Measurements from ENCODE around the gene ROBO1.
"Not testable (repeated sequence)": the region's sequence is repeated elsewhere in the genome, so short reads cannot be mapped to it uniquely, and the experiment has no call there.

ROBO1 gene

DNA sequence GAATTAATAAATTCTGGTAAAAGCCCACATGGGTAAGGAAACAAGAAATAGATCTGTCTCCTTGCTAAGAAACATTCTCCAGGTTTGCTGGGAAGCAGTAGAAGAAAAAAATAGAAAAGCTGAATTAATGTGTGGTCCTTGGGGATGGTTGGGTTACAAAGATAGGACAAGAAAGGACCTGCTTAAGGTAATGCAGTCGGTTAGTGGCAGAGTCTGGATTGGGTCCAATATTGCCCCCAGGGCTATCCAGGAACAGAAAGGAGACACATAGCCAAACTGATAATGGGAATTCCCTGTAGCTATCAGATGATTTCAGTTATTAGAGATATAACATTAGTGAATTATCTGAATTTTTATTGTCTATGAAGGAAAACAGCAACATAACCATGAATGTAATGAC, 584.3 kb downstream of the ROBO1 start:
- Mint-ChIP-seq H3K4me1 (no peaks in the 10 kb centered on the region), H3K4me3 (no peak overlapping the region), H3K36me3 (ENCODE audit: low read depth) (no peaks in the 10 kb centered on the region), H3K27ac (no peak overlapping the region), H3K9me3 (peaks cover 8% of the 10 kb centered on the region), H3K27me3 (no peaks in the 10 kb centered on the region)
- DNase-seq (no peak), ATAC-seq (no peak)

DNA sequence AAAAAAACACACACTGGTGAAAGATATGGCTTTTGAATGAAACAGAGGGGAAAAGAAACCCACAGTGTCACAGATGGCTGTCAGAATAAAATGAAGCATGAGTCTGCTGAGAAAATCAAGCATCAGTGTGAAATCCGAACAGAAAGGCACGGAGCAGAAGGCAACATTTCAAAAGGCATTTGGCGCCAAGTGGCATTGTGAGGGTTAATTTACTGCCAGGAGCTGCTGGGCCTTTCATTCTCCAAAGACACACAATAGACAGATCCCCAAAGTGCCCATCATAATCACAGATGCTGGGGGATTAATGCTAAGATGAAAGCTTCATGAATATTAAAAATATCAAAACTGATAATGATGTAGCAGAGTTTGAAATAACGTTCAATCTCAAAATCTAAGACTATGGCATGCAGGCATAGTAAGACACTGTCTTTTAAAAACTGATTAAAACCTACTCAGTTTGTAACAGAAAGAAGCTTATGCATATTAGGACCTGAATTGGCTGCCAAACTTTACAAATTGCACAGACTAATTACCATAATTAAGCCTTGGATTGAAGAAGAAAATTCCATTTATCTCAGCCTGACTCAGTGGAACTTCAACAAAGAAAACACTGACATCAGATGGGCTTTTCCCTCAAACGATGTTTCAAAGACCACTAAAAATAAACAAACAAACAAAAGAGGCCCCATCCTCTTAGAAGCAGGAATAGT, 589.2 kb downstream of the ROBO1 start:
- no peak overlapping the region for H3K4me3 Mint-ChIP-seq
- peaks cover 8% of the 10 kb centered on the region for H3K9me3 Mint-ChIP-seq
- no peak for DNase-seq
- no peak for ATAC-seq
- no peak overlapping the region for H3K27ac Mint-ChIP-seq
- no peaks in the 10 kb centered on the region for H3K4me1 Mint-ChIP-seq
- H3K27me3 Mint-ChIP-seq: no peaks in the 10 kb centered on the region
- H3K36me3 Mint-ChIP-seq (ENCODE audit: low read depth): no peaks in the 10 kb centered on the region

DNA sequence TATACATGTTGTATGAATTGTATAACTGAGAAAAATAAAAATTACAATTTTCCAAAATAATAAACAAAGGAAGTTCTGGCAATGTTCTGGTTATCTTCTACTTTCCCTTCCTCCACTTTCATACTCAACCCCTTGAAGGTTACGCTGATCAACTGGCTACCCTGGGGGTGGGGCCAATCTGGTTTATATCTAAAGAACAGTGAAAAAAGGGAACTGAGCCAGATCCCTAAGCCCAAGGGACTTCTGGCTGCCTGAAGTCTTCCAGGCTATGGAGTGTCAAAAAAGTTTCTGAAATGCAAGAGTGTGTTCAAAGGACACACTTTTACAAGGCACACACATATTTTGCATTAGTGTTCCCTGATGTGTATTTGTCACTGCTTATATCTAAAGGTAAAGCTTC, 591.9 kb downstream of the ROBO1 start:
- Mint-ChIP-seq H3K36me3 (ENCODE audit: low read depth) (no peaks in the 10 kb centered on the region), H3K27me3 (no peaks in the 10 kb centered on the region), H3K4me1 (no peaks in the 10 kb centered on the region), H3K4me3 (no peak overlapping the region), H3K9me3 (peaks cover 8% of the 10 kb centered on the region), H3K27ac (no peak overlapping the region)
- DNase-seq (no peak), ATAC-seq (no peak)

DNA sequence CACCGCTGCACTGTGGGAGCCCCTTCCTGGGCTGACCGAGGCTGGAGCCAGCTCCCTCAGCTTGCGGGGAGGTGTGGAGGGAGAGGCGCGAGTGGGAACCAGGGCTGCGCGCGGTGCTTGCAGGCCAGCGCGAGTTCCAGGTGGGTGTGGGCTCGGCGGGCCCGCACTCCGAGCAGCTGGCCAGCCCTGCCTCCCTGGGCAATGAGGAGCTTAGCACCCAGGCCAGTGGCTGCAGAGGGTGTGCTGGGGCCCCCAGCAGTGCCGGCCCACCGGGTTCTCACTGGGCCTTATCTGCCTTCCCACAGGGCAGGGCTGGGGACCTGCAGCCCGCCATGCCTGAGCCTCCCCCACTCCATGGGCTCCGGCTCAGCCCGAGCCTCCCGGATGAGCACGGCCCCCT, 594.5 kb downstream of the ROBO1 start:
- H3K9me3 Mint-ChIP-seq; H3K4me3 Mint-ChIP-seq; H3K4me1 Mint-ChIP-seq; H3K36me3 Mint-ChIP-seq (ENCODE audit: low read depth); DNase-seq; ATAC-seq; H3K27me3 Mint-ChIP-seq; H3K27ac Mint-ChIP-seq: not testable (repeated sequence)

DNA sequence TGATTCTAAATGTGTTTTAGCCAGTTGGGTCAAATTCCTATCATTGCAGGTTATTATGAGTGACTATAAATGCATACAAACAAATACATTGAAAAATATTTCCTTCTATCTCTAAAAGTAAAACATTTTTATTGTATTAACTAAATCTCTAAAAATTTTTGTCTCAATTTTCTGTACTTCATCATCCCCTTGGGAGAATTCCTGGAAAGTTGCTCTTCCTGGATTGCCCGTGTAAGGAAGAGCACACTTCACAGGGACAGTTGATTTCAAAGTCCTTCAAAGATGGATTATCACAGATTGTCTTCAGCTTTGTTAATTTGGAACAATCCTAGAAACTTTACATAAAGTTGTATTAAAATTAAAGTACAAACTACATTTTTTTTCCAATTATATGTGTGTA, 595.6 kb downstream of the ROBO1 start:
- no peaks in the 10 kb centered on the region for H3K27me3 Mint-ChIP-seq
- no peak overlapping the region for H3K4me3 Mint-ChIP-seq
- ATAC-seq (no peak), DNase-seq (no peak)
- H3K4me1 Mint-ChIP-seq: no peaks in the 10 kb centered on the region
- H3K27ac Mint-ChIP-seq: no peak overlapping the region
- H3K36me3 Mint-ChIP-seq (ENCODE audit: low read depth): no peaks in the 10 kb centered on the region
- peaks cover under 1% of the 10 kb centered on the region for H3K9me3 Mint-ChIP-seq

DNA sequence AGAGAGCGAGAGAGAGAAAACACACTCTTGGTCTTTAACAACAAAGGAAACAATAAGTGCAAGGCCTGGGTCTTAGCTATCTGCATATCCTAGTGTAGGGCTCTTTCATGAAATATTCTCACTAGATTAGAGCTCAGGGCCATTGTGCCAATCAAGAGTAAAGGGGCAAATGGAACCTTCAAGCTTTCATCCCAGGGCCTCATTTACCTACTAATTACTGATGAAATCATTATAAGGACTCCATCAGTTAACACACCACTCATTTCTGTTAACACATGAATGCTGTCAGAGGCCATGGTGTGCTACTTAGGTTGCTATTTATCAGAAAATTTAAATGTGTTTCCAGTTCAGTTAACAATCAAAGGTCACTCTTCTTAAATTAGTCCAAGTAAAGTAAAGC, 597.8 kb downstream of the ROBO1 start:
- no peak for ATAC-seq
- Mint-ChIP-seq H3K9me3 (peaks cover 8% of the 10 kb centered on the region), H3K27ac (no peak overlapping the region), H3K4me1 (no peaks in the 10 kb centered on the region), H3K27me3 (no peaks in the 10 kb centered on the region), H3K4me3 (no peak overlapping the region), H3K36me3 (ENCODE audit: low read depth) (no peaks in the 10 kb centered on the region)
- DNase-seq: no peak

DNA sequence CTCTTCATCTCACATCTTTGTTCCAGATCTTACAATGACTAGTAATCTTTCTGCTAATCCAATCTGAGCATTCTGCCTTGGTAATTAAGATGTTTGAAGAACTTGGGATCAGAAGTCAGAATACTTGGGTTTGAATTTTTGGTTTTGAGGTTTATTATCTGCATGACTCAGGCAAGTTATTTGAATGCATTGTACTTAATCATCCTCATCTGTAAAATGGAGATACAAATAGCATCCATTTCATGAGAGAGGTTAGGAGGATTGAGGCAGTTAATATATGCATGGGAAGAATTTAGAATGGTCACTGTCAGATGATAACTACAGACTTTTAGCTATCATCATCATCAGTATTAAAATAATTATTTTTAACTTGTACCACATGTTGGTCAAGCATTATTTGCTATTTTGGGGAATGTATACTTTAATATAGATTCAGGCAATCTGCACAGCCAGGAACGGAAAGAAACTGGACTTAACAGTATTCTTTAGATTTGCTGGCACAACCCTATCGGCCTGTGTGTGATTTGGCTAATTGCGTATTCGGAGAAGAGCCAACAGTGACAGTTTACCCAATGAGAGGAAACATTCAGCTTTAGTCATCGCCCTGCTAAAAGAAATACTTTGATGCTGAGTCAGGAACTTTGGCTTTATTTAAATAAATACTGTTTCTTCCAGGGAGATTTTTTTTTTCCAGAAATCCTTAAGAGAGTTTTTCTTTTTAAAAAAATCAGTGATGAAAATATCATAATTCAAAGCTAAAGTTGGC, 600.0 kb downstream of the ROBO1 start:
- Mint-ChIP-seq H3K9me3 (peaks cover 14% of the 10 kb centered on the region), H3K27ac (no peak overlapping the region), H3K36me3 (ENCODE audit: low read depth) (no peaks in the 10 kb centered on the region), H3K4me1 (no peaks in the 10 kb centered on the region), H3K4me3 (no peak overlapping the region), H3K27me3 (no peaks in the 10 kb centered on the region)
- ATAC-seq (no peak), DNase-seq (no peak)

DNA sequence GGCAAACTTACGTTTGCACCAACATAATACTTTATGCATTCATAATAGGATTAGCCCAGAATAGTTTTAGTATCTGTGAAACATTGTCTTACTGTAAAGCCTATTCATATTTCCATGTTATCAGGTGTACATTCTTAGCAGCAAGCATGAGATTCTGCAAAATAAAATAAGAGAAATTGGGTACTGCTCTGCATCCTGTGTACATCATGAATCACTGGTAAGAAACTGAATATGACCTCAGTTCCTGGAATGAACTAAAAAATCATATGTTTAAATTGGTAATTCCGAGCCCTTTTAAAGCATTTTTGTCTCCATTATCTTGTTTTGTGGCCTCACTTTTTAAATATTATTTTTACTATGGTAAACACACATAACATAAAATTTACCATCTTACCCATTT, 605.1 kb downstream of the ROBO1 start:
- H3K36me3 Mint-ChIP-seq (ENCODE audit: low read depth): no peaks in the 10 kb centered on the region
- peaks cover 14% of the 10 kb centered on the region for H3K9me3 Mint-ChIP-seq
- no peaks in the 10 kb centered on the region for H3K4me1 Mint-ChIP-seq
- DNase-seq: no peak
- H3K27ac Mint-ChIP-seq: no peak overlapping the region
- no peaks in the 10 kb centered on the region for H3K27me3 Mint-ChIP-seq
- ATAC-seq: no peak
- H3K4me3 Mint-ChIP-seq: no peak overlapping the region

DNA sequence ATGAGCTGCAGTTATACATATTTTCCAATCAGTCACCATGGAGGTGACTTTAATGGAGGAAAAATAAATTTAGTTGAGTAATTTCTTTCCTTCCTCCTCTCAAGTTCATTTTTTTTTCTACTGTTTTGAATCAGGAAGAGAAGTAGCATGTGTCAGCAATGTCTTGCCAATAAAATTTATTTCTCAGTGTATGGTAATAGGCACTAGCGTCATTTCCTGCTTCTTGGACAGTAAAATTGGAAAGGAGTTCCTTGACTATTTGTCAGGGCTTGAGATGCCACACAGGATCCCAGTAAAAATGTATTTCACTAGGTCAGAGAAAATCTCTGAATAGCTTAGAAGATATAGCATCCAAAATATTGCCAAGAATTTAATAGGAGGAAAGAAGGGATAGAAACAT, 605.9 kb downstream of the ROBO1 start:
- no peaks in the 10 kb centered on the region for H3K4me1 Mint-ChIP-seq
- ATAC-seq: no peak

DNA sequence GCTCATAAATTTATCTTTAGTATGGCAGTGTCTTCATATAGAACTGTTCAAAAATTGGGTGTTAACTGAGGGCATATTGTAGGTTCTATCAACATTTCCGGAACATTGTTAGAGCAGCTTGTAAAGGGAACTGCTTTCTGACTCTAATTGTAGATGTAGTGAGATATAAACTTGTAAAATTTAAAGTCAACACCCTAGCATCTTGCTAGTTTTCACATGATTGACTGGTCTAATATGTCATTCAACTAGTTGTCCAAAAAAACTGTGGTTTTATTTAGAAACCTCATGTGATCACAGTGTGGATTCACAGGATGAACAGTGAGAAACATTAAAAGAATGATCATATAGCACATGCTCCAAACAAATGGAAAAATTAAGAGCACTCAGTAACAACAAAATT, 607.4 kb downstream of the ROBO1 start:
- H3K9me3 Mint-ChIP-seq: peaks cover 13% of the 10 kb centered on the region
- ATAC-seq (no peak), DNase-seq (no peak)
- H3K4me3 Mint-ChIP-seq: no peak overlapping the region
- H3K4me1 Mint-ChIP-seq: no peaks in the 10 kb centered on the region
- H3K27me3 Mint-ChIP-seq: no peaks in the 10 kb centered on the region
- H3K36me3 Mint-ChIP-seq (ENCODE audit: low read depth): no peaks in the 10 kb centered on the region
- no peak overlapping the region for H3K27ac Mint-ChIP-seq

More for the DNA sequence above, 605.9 kb downstream of the ROBO1 start:
- no peak overlapping the region for H3K4me3 Mint-ChIP-seq
- H3K27ac Mint-ChIP-seq: no peak overlapping the region
- no peak for DNase-seq
- H3K36me3 Mint-ChIP-seq (ENCODE audit: low read depth): no peaks in the 10 kb centered on the region
- H3K9me3 Mint-ChIP-seq: peaks cover 14% of the 10 kb centered on the region
- no peaks in the 10 kb centered on the region for H3K27me3 Mint-ChIP-seq

DNA sequence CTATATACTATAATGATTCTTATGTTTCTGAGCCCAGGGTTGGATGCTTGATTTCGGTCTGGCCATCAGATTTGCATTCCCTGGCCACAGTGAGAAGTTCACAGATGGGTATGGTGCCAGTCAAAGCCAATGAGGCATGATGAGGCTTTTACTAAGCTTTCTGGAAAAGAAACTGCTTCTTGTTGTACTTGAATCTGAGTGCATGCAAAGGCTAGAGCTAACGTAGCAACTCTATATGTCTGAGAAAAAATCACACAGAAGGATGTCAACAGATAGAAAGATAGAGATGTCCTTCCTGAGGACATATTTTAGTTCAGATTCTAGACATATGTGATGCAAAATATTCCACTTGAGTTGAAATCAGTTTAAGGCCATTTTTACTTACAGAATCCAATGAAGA, 608.1 kb downstream of the ROBO1 start:
- H3K4me3 Mint-ChIP-seq: no peak overlapping the region
- H3K27ac Mint-ChIP-seq: no peak overlapping the region
- ATAC-seq (no peak), DNase-seq (no peak)
- no peaks in the 10 kb centered on the region for H3K4me1 Mint-ChIP-seq
- H3K27me3 Mint-ChIP-seq: no peaks in the 10 kb centered on the region
- no peaks in the 10 kb centered on the region for H3K36me3 Mint-ChIP-seq (ENCODE audit: low read depth)
- H3K9me3 Mint-ChIP-seq: peaks cover 7% of the 10 kb centered on the region

DNA sequence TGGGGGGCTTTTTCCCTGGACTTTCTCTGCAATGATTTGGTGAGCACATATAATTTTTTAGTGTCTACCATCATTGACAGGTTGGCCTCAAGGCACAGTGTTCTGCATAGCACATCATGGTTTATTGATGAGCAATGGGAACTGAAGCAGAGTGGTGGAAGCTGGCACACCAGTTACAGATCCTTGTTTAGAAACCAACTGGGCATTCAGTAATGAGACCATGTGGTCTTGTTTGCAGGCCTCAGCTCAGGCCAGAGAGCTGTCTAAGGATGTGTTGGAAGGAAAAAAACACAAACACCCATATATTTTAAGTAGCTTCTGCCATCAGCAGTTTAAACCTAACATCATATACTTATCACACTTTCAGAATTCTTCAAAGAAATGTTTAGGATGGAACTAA, 610.6 kb downstream of the ROBO1 start:
- H3K27ac Mint-ChIP-seq: no peak overlapping the region
- no peaks in the 10 kb centered on the region for H3K4me1 Mint-ChIP-seq
- no peaks in the 10 kb centered on the region for H3K27me3 Mint-ChIP-seq
- no peaks in the 10 kb centered on the region for H3K36me3 Mint-ChIP-seq (ENCODE audit: low read depth)
- DNase-seq (no peak), ATAC-seq (no peak)
- H3K9me3 Mint-ChIP-seq: peaks cover 3% of the 10 kb centered on the region
- H3K4me3 Mint-ChIP-seq: no peak overlapping the region

DNA sequence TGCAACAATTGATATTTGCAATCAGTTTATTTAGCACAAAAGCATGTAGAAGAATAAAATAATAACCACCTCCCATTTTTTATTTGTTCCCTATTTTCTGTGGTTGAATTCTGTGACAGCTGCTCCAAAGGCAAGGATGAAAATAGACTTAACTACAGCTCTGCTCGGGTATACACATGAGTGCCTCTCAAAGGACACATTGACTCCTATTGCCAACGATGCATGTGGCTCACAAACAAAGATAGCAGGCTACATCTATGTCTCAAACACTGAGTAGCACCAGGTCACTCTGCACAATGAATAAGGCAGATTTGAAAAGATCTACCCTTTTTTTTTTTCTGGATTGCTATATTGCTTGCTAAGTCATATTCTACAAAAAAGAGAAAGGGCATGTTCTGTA, 612.9 kb downstream of the ROBO1 start:
- ATAC-seq (no peak), DNase-seq (no peak)
- Mint-ChIP-seq H3K9me3 (peaks cover 13% of the 10 kb centered on the region), H3K4me1 (no peaks in the 10 kb centered on the region), H3K27me3 (no peaks in the 10 kb centered on the region), H3K4me3 (no peak overlapping the region), H3K36me3 (ENCODE audit: low read depth) (no peaks in the 10 kb centered on the region), H3K27ac (no peak overlapping the region)

DNA sequence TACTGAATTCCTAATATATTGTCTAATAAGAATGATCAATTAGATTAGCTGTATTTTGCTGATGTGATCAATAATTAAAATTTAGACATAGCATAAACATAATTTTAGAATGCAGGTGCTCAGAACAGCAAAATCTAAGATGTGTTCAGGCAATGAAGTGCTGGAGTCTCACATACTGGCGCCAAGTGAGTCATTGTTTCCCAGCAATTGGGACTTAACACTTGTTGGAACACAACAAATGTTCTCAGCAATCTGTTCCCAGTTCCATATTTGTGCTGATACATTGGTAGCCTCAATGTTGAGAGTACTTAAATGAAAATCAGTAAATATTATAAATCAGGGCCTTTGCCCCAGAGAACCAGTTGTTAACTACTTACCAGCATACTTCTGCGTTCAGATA, 619.0 kb downstream of the ROBO1 start:
- ATAC-seq (no peak), DNase-seq (no peak)
- Mint-ChIP-seq H3K27ac (no peak overlapping the region), H3K4me1 (no peaks in the 10 kb centered on the region), H3K36me3 (ENCODE audit: low read depth) (no peaks in the 10 kb centered on the region), H3K4me3 (no peak overlapping the region), H3K9me3 (peaks cover 14% of the 10 kb centered on the region), H3K27me3 (no peaks in the 10 kb centered on the region)

DNA sequence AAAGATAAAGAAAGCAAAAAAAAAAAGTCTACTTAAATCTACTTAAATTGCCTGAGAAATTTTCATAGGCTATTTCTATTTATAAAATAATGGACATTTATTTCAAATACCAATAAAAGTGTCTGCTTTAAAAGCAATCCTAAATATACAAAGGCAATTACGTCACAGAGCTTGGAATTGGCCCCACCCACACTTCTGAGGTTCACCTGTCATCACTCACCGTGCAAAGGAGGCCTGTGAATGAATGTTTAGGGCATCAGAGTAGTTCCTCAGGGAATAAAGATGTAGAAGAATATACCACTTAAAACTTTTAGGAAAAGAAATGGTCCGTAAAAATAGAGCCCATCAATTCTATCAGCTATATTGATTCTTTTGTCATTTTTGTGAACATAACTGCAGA, 621.8 kb downstream of the ROBO1 start:
- Mint-ChIP-seq H3K27me3 (no peaks in the 10 kb centered on the region), H3K27ac (no peak overlapping the region), H3K4me1 (no peaks in the 10 kb centered on the region), H3K9me3 (peaks cover 13% of the 10 kb centered on the region), H3K4me3 (no peak overlapping the region), H3K36me3 (ENCODE audit: low read depth) (no peaks in the 10 kb centered on the region)
- DNase-seq (no peak), ATAC-seq (no peak)
